IgD-negative memory B cell (primary cell): ENCODE measurements around the gene ANGPTL8. TPM values are rescaled to one million over a fixed set of nuclear protein-coding genes. Genes with fewer than 3 reads are reported as not detected.

Source experiments
- H3K27ac Mint-ChIP-seq, 3 donors: one replicate each; pipeline ENCODE4 v1.8.0; 2020 to 2022; ENCODE audit warnings: mild to moderate bottlenecking in 3 of 3, mixed read lengths in 3 of 3, moderate library complexity in 1 of 3
- H3K27me3 Mint-ChIP-seq: one replicate; pipeline ENCODE4 v1.8.0; 2021; ENCODE audit warnings: mixed read lengths
- H3K36me3 Mint-ChIP-seq: one replicate; pipeline ENCODE4 v1.8.0; 2020; ENCODE audit warnings: mild to moderate bottlenecking, mixed read lengths
- H3K4me1 Mint-ChIP-seq, 3 donors: one replicate each; pipeline ENCODE4 v1.8.0; 2020 to 2022; ENCODE audit warnings: mixed read lengths in 3 of 3, mild to moderate bottlenecking in 1 of 3
- H3K4me3 Mint-ChIP-seq, 4 donors: one replicate each; pipeline ENCODE4 v1.8.0; 2020 to 2022; ENCODE audit warnings: mild to moderate bottlenecking in 4 of 4, mixed read lengths in 4 of 4, moderate library complexity in 3 of 4
- H3K9me3 Mint-ChIP-seq, 3 donors: one replicate each; pipeline ENCODE4 v1.8.0; 2020 to 2021; ENCODE audit warnings: mixed read lengths in 3 of 3, mild to moderate bottlenecking in 1 of 3
- polyA plus RNA-seq: library from polyadenylated mRNA; unstranded; fragments of 300-500 nt; fragmentation: Illumina TruSeq; gene quantifications from one replicate; pipeline ENCODE4 v1.2.3, GENCODE V29; 2021

Gene ANGPTL8
- polyA plus RNA-seq, 1 donor from 2014 or later = not detected

- no peaks in the 10 kb centered on the region for H3K36me3 Mint-ChIP-seq
Measured at GRCh38 chr19:11256189-11256588, 16.8 kb downstream of the ANGPTL8 start.

DNA sequence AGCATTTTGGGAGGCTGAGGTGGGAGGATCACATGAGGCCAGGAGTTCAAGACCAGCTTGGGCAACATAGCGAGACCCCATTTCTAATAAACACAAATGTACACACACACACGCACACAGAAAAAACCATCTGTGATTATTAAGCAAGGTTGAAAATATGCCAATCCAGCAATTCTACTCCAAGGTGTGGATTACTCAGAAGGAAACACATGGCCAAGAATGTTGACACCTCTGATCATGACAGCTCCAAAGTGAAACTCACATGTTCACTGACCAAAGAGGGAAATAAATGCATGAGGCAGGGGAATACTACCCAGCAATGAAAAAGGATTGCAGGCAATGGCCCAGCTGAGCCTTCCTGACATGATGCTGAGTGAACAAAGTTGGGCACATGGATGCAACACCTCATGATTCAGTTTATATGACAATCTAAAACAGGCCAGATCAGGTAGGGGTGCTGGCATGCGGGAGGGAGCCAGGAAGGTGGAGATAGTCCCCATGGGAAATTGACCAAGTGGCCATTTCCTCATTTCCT lies 18.5 kb downstream of the ANGPTL8 start:
- Mint-ChIP-seq H3K36me3 (no peaks in the 10 kb centered on the region), H3K9me3 (no peaks in the 10 kb centered on the region), H3K27ac (no peak overlapping the region), H3K4me3 (no peak overlapping the region), H3K27me3 (peaks cover 2% of the 10 kb centered on the region), H3K4me1 (peaks cover 0 to 3% (median 0%) of the 10 kb centered on the region in 3 donors)

More at GRCh38 chr19:11256189-11256588, 16.8 kb downstream of the ANGPTL8 start:
- Mint-ChIP-seq H3K9me3 (no peaks in the 10 kb centered on the region), H3K27ac (no peak overlapping the region), H3K4me3 (no peak overlapping the region), H3K27me3 (peaks cover 2% of the 10 kb centered on the region), H3K4me1 (peaks cover 0 to 3% (median 0%) of the 10 kb centered on the region in 3 donors)

DNA sequence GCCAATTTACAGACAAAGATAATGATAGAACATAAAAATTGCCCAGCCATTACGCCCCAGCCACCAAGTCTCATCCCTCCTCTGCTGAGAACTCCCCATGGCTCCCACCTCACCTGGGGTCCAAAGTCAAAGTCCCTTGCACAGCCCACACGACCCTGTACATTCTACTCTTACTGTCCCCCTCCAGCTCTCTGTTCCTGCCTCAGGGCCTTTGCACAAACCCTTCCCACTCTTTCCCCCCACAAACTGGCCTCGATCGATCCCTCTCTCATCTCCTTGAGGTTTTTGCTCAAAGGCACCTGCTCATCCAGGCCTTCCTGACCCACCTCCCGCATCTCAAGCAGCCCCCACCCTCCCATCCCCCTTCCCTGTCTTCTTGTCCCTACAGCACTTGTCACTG lies 21.6 kb downstream of the ANGPTL8 start:
- peaks cover 0 to 5% (median 5%) of the 10 kb centered on the region in 3 donors for H3K4me1 Mint-ChIP-seq
- no peaks in the 10 kb centered on the region for H3K9me3 Mint-ChIP-seq
- peak overlapping the region; percentile 49 to 88 (median 63) for H3K4me3 Mint-ChIP-seq
- no peak overlapping the region for H3K27ac Mint-ChIP-seq
- peaks cover 9% of the 10 kb centered on the region for H3K27me3 Mint-ChIP-seq
- H3K36me3 Mint-ChIP-seq = no peaks in the 10 kb centered on the region

DNA sequence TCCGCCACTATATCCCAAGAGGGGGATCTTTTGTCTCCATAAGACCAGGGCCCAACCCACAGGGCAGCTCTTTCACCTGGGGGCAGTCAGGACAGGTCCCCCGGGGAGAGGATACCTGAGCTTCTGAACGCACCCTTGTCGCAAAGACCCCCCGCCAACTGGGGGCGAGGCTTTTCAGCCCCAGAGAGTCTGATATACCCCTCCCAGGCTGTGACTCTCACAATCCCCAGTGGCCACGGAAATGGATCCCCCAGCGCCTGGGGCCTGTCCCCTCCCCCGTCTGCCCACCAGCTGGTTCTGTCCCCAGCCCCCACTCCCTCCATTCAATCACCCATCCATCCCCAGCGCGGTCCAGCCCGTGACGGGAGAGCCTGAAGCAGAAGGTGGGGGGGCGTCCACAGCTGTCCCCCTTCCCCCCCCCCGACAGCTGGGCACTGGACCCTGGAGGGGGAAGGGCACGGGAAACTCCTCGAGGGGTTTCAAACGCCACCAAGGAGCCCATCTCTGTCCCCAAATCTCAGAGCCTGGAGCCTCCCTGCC lies 22.1 kb downstream of the ANGPTL8 start:
- Mint-ChIP-seq H3K4me3 (peak overlapping the region; percentile 49 to 81 (median 72)), H3K4me1 (peaks cover 0 to 5% (median 5%) of the 10 kb centered on the region in 3 donors), H3K27ac (no peak overlapping the region), H3K27me3 (peaks cover 9% of the 10 kb centered on the region), H3K36me3 (no peaks in the 10 kb centered on the region), H3K9me3 (no peaks in the 10 kb centered on the region)

- peaks cover 0 to 5% (median 5%) of the 10 kb centered on the region in 3 donors for H3K4me1 Mint-ChIP-seq
- H3K36me3 Mint-ChIP-seq = no peaks in the 10 kb centered on the region
- H3K9me3 Mint-ChIP-seq = no peaks in the 10 kb centered on the region
- no peak within 1 kb of the TSS for H3K27ac Mint-ChIP-seq
- H3K27me3 Mint-ChIP-seq = peaks cover 9% of the 10 kb centered on the region
- peak within 1 kb of the TSS; percentile 79 to 91 (median 88) for H3K4me3 Mint-ChIP-seq
Measured at GRCh38 chr19:11261971-11262839, 22.8 kb downstream of the ANGPTL8 start, which contains the start of gene DOCK6. Gene DOCK6, minus strand, starts transcription at chr19:11262524. Its CDS starts 84 bp downstream, at chr19:11262440.

DNA sequence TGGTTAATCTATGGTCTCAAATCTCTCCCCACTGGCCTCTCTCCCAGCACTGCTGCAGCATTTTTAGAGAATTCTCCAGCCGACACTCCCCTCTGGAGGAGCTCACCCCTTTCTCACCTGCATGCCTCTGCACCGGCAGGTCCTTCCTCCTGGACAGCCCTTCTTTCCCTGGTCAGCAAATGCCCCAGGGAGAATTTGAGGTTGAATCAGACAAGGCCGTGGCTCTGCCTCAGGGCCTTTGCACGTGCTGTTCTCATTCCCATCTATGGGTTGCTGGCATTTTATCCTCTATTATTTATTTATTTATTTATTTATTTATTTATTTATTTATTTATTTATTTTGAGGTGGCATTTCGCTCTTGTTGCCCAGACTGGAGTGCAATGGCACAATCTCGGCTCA lies 24.3 kb downstream of the ANGPTL8 start:
- H3K36me3 Mint-ChIP-seq = peaks cover 3% of the 10 kb centered on the region
- peaks cover 16% of the 10 kb centered on the region for H3K27me3 Mint-ChIP-seq

DNA sequence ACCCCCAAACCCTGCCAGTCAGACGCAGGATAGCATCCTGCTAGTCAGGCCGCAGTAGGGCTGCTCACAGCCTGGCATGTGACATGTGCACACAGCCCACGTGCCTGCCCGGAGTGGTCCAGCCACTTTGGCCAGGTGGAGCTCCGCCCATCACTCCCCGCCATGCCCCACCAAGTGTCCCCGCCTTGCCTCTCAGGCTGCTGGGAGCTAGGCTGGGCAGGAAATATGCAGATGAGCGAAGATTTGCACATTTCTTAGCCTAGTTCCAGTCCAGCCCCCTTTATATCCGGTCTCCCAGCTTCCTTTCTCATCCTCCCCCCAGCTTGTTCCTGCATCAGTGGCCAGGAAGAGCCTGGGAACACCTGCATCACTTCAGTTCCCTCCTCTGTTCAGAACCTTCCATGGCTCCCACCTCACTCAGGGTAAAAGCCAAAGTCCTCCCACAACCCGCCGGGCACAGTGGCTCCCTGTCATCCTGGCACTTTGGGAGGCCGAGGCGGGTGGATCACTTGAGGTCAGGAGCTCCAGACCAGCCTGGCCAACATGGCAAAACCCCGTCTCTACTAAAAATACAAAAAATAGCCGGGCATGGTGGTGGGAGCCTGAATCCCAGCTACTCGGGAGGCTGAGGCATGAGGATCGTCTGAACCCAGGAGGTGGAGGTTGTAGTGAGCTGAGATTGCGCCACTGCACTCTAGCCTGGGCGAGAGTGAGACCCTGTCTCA lies 25.2 kb downstream of the ANGPTL8 start:
- no peaks in the 10 kb centered on the region for H3K9me3 Mint-ChIP-seq
- peaks cover 3% of the 10 kb centered on the region for H3K36me3 Mint-ChIP-seq
- peaks cover 17% of the 10 kb centered on the region for H3K27me3 Mint-ChIP-seq
- no peak overlapping the region for H3K27ac Mint-ChIP-seq
- peaks cover 0 to 8% (median 5%) of the 10 kb centered on the region in 3 donors for H3K4me1 Mint-ChIP-seq
- H3K4me3 Mint-ChIP-seq = peak overlapping the region in 2 of 4 donors; percentile 59 to 89

More for the DNA sequence above, 24.3 kb downstream of the ANGPTL8 start:
- Mint-ChIP-seq H3K9me3 (no peaks in the 10 kb centered on the region), H3K27ac (no peak overlapping the region), H3K4me3 (peak overlapping the region in 3 of 4 donors; percentile 23 to 91 (median 87)), H3K4me1 (peaks cover 0 to 5% (median 5%) of the 10 kb centered on the region in 3 donors)

DNA sequence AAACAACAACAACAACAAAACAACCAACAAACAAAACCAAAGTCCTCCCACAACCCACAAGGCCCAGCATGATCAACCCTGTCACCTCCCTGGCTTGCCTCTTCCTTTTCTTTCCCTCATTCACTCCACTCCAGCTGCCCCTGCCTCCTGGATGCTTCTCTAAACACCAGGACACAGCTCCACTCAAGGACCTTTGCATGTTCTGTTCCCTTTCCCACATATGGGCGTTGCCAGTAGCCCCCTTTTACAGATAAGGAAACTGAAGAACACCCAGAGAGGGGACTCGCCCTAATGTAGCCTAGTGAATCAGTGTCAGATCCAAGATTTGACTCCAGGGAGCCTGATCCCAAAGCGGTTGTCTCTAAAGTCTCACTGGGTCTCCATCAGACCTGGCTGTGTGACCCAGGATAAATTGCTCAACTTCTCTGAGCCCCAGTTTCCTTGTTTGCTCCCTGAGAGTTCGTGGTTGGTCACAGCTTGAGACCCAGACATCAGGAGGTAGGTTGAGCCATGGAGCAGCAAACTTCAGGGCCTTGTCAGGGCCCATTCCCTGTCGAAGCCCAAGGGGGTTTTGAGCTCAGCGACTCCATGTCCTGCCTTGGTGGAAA lies 25.9 kb downstream of the ANGPTL8 start:
- peaks cover 3% of the 10 kb centered on the region for H3K36me3 Mint-ChIP-seq
- peaks cover 0 to 8% (median 5%) of the 10 kb centered on the region in 3 donors for H3K4me1 Mint-ChIP-seq
- H3K4me3 Mint-ChIP-seq = peak overlapping the region in 1 of 4 donors; percentile 59
- no peaks in the 10 kb centered on the region for H3K9me3 Mint-ChIP-seq
- H3K27ac Mint-ChIP-seq = no peak overlapping the region
- H3K27me3 Mint-ChIP-seq = peaks cover 17% of the 10 kb centered on the region

DNA sequence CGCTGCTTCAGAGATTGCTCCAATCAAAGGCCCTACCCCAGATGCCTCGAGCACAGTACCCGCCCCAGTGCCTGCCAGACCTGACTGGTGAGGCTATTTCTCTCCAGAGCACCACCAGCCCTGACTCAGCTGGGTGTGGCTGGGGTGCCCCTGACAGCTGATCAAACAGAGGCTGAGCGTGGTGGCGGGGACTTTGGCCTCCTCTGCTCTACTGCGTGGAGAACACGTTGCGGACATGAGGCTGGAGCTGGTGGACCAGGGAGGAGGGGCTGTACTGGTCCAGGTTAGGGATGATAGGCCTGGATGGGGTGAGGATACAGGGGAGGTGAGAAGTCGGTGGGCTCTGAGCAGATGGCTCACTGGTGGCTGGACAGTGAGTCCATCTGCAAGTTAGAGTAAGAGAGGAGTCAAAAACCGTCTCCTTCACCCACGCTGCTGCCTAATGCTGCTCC lies 26.4 kb downstream of the ANGPTL8 start:
- peaks cover 0 to 8% (median 5%) of the 10 kb centered on the region in 3 donors for H3K4me1 Mint-ChIP-seq
- H3K27ac Mint-ChIP-seq = no peak overlapping the region
- peaks cover 17% of the 10 kb centered on the region for H3K27me3 Mint-ChIP-seq
- H3K9me3 Mint-ChIP-seq = no peaks in the 10 kb centered on the region
- H3K4me3 Mint-ChIP-seq = peak overlapping the region in 1 of 4 donors; percentile 69
- H3K36me3 Mint-ChIP-seq = peaks cover 3% of the 10 kb centered on the region

GRCh38 chr19:11267316-11268085 lies 28.1 kb downstream of the ANGPTL8 start:
- Mint-ChIP-seq H3K36me3 (peaks cover 3% of the 10 kb centered on the region), H3K4me1 (peaks cover 0 to 5% (median 5%) of the 10 kb centered on the region in 3 donors), H3K9me3 (no peaks in the 10 kb centered on the region), H3K4me3 (no peak overlapping the region), H3K27me3 (peaks cover 17% of the 10 kb centered on the region), H3K27ac (no peak overlapping the region)

DNA sequence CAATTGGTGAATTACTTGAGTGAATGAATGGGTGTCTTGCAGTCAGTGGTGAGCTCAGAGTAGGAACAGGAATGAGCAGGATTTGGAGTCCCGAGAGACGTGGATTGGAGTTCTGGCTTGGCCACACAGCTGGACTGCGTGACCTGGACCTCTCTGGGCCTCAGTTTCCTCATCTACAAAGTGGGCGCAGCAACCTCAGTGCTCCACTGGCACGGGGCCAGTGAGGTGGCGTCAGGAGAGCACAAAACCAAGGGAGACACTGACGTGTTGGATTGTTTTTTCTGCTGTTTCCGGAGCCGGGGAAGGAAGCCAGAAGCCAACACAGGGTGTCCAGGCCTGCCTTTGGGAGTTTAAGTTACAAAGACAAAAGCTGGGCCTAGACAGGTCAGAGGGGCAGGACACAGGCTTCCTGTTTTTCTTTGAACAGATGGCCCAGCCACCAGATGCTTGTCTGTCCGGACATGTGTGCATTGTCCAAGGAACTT lies 29.4 kb downstream of the ANGPTL8 start:
- Mint-ChIP-seq H3K9me3 (no peaks in the 10 kb centered on the region), H3K4me1 (peaks cover 0 to 5% (median 5%) of the 10 kb centered on the region in 3 donors), H3K27me3 (peaks cover 19% of the 10 kb centered on the region), H3K4me3 (no peak overlapping the region), H3K36me3 (peaks cover 3% of the 10 kb centered on the region), H3K27ac (no peak overlapping the region)

- Mint-ChIP-seq H3K4me1 (peaks cover 0 to 5% (median 2%) of the 10 kb centered on the region in 3 donors), H3K27me3 (peaks cover 17% of the 10 kb centered on the region), H3K36me3 (peaks cover 3% of the 10 kb centered on the region)
Measured at GRCh38 chr19:11269408-11269807, 30.0 kb downstream of the ANGPTL8 start.

GRCh38 chr19:11273296-11273695 lies 33.9 kb downstream of the ANGPTL8 start:
- Mint-ChIP-seq H3K36me3 (peaks cover 1% of the 10 kb centered on the region), H3K9me3 (peaks cover 0 to 5% (median 0%) of the 10 kb centered on the region in 3 donors), H3K4me1 (peaks cover 0 to 3% (median 0%) of the 10 kb centered on the region in 3 donors), H3K27me3 (peaks cover 18% of the 10 kb centered on the region), H3K4me3 (no peak overlapping the region), H3K27ac (no peak overlapping the region)

More at GRCh38 chr19:11269408-11269807, 30.0 kb downstream of the ANGPTL8 start:
- Mint-ChIP-seq H3K9me3 (no peaks in the 10 kb centered on the region), H3K27ac (no peak overlapping the region), H3K4me3 (no peak overlapping the region)
